H1 (cell line): ENCODE measurements around the gene EYA4. TPM values are rescaled to one million over a fixed set of nuclear protein-coding genes. Genes with fewer than 3 reads are reported as not detected.

Experiments
- CTCF ChIA-PET: fragments of 300-600 bp; sonication (Branson Sonifier 250); formaldehyde crosslinking; loops from one replicate; lab custom pipeline; 2021; ENCODE audit not compliant: partially characterized antibody; lab: Charles Lee
- POLR2A ChIA-PET: fragments of 300-600 bp; sonication (Branson Sonifier 250); formaldehyde crosslinking; loops from one replicate; lab custom pipeline; 2021; ENCODE audit warnings: inconsistent platforms; ENCODE audit not compliant: partially characterized antibody; lab: Charles Lee
- DNase-seq, 2 experiments: peaks; one replicate each; pipeline versions ENCODE4 v3.0.0 to v3.0.0-alpha.2; 2010 to 2022; ENCODE audit warnings: low spot score in 2 of 2, low read depth in 1 of 2, mixed read lengths in 1 of 2
- FAIRE-seq: peaks from 2 replicates; lab custom pipeline; 2011; peaks lifted over from hg19 to GRCh38; lab: Jason Lieb, UNC
- H2AFZ ChIP-seq: 2 replicates; pipeline ENCODE4 v1.8.1; 2012; ENCODE audit warnings: low read length, inconsistent platforms
- H2AK5ac ChIP-seq: 2 replicates; pipeline ENCODE4 v1.6.1; 2013; ENCODE audit warnings: low read depth, low read length
- H2BK120ac ChIP-seq: replicated peaks from 2 replicates; pipeline ENCODE3; 2013; ENCODE audit warnings: low read depth, low read length, inconsistent platforms
- H2BK12ac ChIP-seq: 2 replicates; pipeline ENCODE4 v1.6.1; 2013; ENCODE audit warnings: low read depth, low read length
- H2BK15ac ChIP-seq: 2 replicates; pipeline ENCODE4 v1.6.1; 2013; ENCODE audit warnings: low read length
- H2BK20ac ChIP-seq: 2 replicates; pipeline ENCODE4 v1.6.1; 2013; ENCODE audit warnings: low read length
- H2BK5ac ChIP-seq: 2 replicates; pipeline ENCODE4 v1.6.1; 2013; ENCODE audit warnings: low read depth, low read length
- H3K14ac ChIP-seq: 2 replicates; pipeline ENCODE4 v1.6.1; 2013; ENCODE audit warnings: inconsistent platforms; ENCODE audit not compliant: insufficient read length
- H3K18ac ChIP-seq: 2 replicates; pipeline ENCODE4 v1.6.1; 2013; ENCODE audit warnings: low read length; ENCODE audit errors: extremely low read depth
- H3K23ac ChIP-seq: 2 replicates; pipeline ENCODE4 v1.6.1; 2013; ENCODE audit warnings: inconsistent platforms; ENCODE audit not compliant: insufficient read length
- H3K23me2 ChIP-seq: 2 replicates; pipeline ENCODE4 v1.6.1; 2013; ENCODE audit warnings: low read depth, low read length
- H3K27ac ChIP-seq: 2 replicates; pipeline ENCODE4 v1.6.1; 2011; ENCODE audit warnings: low read depth, low read length, inconsistent platforms
- H3K27me3 ChIP-seq, 4 experiments: replicated peaks in 1 of 4; 1 replicate in 1 of 4; 2 replicates in 3 of 4; pipeline versions ENCODE4 v1.6.1 to v1.8.1; 2011 to 2013; ENCODE audit warnings: low read length in 3 of 4, mild to moderate bottlenecking in 3 of 4, inconsistent platforms in 2 of 4, mixed read lengths in 2 of 4, moderate library complexity in 1 of 4; ENCODE audit not compliant: control insufficient read depth in 3 of 4, insufficient read depth in 3 of 4; ENCODE audit errors: extremely low read depth in 1 of 4
- H3K36me3 ChIP-seq, 4 experiments: 2 replicates each; pipeline versions ENCODE4 v1.6.1 to v1.8.1; 2011 to 2013; ENCODE audit warnings: mild to moderate bottlenecking in 4 of 4, low read length in 3 of 4, moderate library complexity in 2 of 4, control low read depth in 1 of 4, inconsistent platforms in 1 of 4; ENCODE audit not compliant: insufficient read depth in 4 of 4, control insufficient read depth in 2 of 4
- H3K4ac ChIP-seq: replicated peaks from 2 replicates; pipeline ENCODE3; 2013; ENCODE audit warnings: low read length, low read depth, mixed read lengths, inconsistent platforms; ENCODE audit not compliant: insufficient read length
- H3K4me1 ChIP-seq, 4 experiments: replicated peaks in 1 of 4; 1 replicate in 1 of 4; 2 replicates in 3 of 4; pipeline versions ENCODE4 v1.6.1 to v1.8.1; 2011 to 2013; ENCODE audit warnings: low read length in 3 of 4, inconsistent platforms in 2 of 4, mixed read lengths in 1 of 4; ENCODE audit not compliant: insufficient read depth in 4 of 4, control insufficient read depth in 3 of 4
- H3K4me2 ChIP-seq, 2 experiments: 2 replicates each; pipeline versions ENCODE4 v1.6.1 to v1.8.1; 2011 to 2013; ENCODE audit warnings: low read depth in 2 of 2, low read length in 2 of 2, control low read depth in 1 of 2, inconsistent platforms in 1 of 2, mild to moderate bottlenecking in 1 of 2; ENCODE audit not compliant: insufficient read depth in 1 of 2
- H3K4me3 ChIP-seq, 4 experiments: fragments of 200-600, 300-600 bp in 1 of 4; sonication (generic), shearing (Covaris generic), sonication (Bioruptor Twin) in 1 of 4; 2 replicates each; pipeline versions ENCODE4 v1.5.1 to v1.8.1; 2011 to 2016; ENCODE audit warnings: low read length in 4 of 4, low read depth in 3 of 4, control low read depth in 2 of 4, inconsistent platforms in 2 of 4, mild to moderate bottlenecking in 2 of 4, mixed read lengths in 1 of 4, moderate library complexity in 1 of 4; ENCODE audit not compliant: insufficient read depth in 2 of 4; ENCODE audit errors: extremely low read depth in 1 of 4
- H3K56ac ChIP-seq: replicated peaks from 2 replicates; pipeline ENCODE3; 2013; ENCODE audit warnings: low read depth, mild to moderate bottlenecking, mixed read lengths, low read length, inconsistent platforms; ENCODE audit not compliant: insufficient read length
- H3K79me1 ChIP-seq: 2 replicates; pipeline ENCODE4 v1.6.1; 2013; ENCODE audit warnings: low read depth, low read length, control low read depth
- H3K79me2 ChIP-seq, 2 experiments: 2 replicates each; pipeline versions ENCODE4 v1.6.1 to v1.8.1; 2012 to 2013; ENCODE audit warnings: low read length in 2 of 2, mild to moderate bottlenecking in 2 of 2, inconsistent platforms in 1 of 2; ENCODE audit not compliant: insufficient read depth in 2 of 2, control insufficient read depth in 1 of 2
- H3K9ac ChIP-seq, 4 experiments: replicated peaks in 1 of 4; 1 replicate in 1 of 4; 2 replicates in 3 of 4; pipeline versions ENCODE4 v1.6.1 to v1.8.1; 2011 to 2013; ENCODE audit warnings: low read depth in 3 of 4, low read length in 3 of 4, control low read depth in 2 of 4, mild to moderate bottlenecking in 2 of 4, moderate library complexity in 2 of 4, inconsistent platforms in 1 of 4; ENCODE audit errors: extremely low read depth in 1 of 4
- H3K9me3 ChIP-seq, 2 experiments: 2 replicates each; pipeline versions ENCODE4 v1.6.1 to v1.8.1; 2012 to 2013; ENCODE audit warnings: mild to moderate bottlenecking in 2 of 2, moderate library complexity in 2 of 2, control low read depth in 1 of 2, inconsistent platforms in 1 of 2, low read depth in 1 of 2, low read length in 1 of 2, mixed read lengths in 1 of 2; ENCODE audit not compliant: insufficient read depth in 2 of 2
- H4K20me1 ChIP-seq, 2 experiments: replicated peaks in 1 of 2; 2 replicates each; pipeline versions ENCODE3 to v1.8.1; 2011 to 2013; ENCODE audit warnings: inconsistent platforms in 2 of 2, low read length in 2 of 2, mild to moderate bottlenecking in 1 of 2; ENCODE audit not compliant: insufficient read depth in 2 of 2, control insufficient read depth in 1 of 2
- H4K5ac ChIP-seq: 2 replicates; pipeline ENCODE4 v1.6.1; 2013; ENCODE audit warnings: low read length, low read depth, mixed read lengths, inconsistent platforms; ENCODE audit not compliant: insufficient read length
- H4K8ac ChIP-seq: 2 replicates; pipeline ENCODE4 v1.8.0; 2013; ENCODE audit warnings: mild to moderate bottlenecking, moderate library complexity, low read length, inconsistent platforms; ENCODE audit not compliant: insufficient read depth; ENCODE audit errors: extremely low read depth
- H4K91ac ChIP-seq: replicated peaks from 2 replicates; pipeline ENCODE3; 2013; ENCODE audit warnings: low read length, mixed read lengths, inconsistent platforms; ENCODE audit not compliant: insufficient read length
- BRCA1 ChIP-seq: IDR thresholded peaks from 2 replicates; pipeline ENCODE4 v1.6.1; 2012; ENCODE audit warnings: low read depth, low read length, improper control_type of control experiment
- CHD1 ChIP-seq: IDR thresholded peaks from 2 replicates; pipeline ENCODE4 v1.6.1; 2012; ENCODE audit warnings: low read depth, low read length, improper control_type of control experiment
- EGR1 ChIP-seq: IDR thresholded peaks from 2 replicates; pipeline ENCODE4 v1.6.1; 2011; ENCODE audit warnings: low read depth, low read length, borderline replicate concordance
- EZH2 ChIP-seq: fragments of 200-600 bp; sonication (generic); IDR thresholded peaks from 2 replicates; pipeline ENCODE4 v1.7.1; 2012; ENCODE audit warnings: low read depth, mild to moderate bottlenecking, moderate library complexity, low read length, inconsistent platforms; ENCODE audit not compliant: severe bottlenecking
- FOSL1 ChIP-seq: IDR thresholded peaks from 2 replicates; pipeline ENCODE4 v1.6.1; 2011; ENCODE audit warnings: mild to moderate bottlenecking, low read depth, low read length, moderate library complexity; ENCODE audit not compliant: insufficient read depth
- GABPA ChIP-seq: IDR thresholded peaks from 2 replicates; pipeline ENCODE4 v1.6.1; 2011; ENCODE audit warnings: mild to moderate bottlenecking, low read length, moderate library complexity, borderline replicate concordance; ENCODE audit not compliant: insufficient read depth
- JUN ChIP-seq: IDR thresholded peaks from 2 replicates; pipeline ENCODE4 v1.6.1; 2011; ENCODE audit warnings: low read depth, mild to moderate bottlenecking, improper control_type of control experiment, low read length
- PHF8 ChIP-seq: fragments of 200-600 bp; sonication (generic); conservative IDR thresholded peaks from 2 replicates; pipeline ENCODE4 v1.7.1; 2012; ENCODE audit warnings: low read depth, mild to moderate bottlenecking, inconsistent platforms, low read length, moderate library complexity
- RFX5 ChIP-seq: IDR thresholded peaks from 2 replicates; pipeline ENCODE4 v1.6.1; 2011; ENCODE audit warnings: low read depth, low read length, improper control_type of control experiment, borderline replicate concordance
- RNF2 ChIP-seq: fragments of 200-900, 300-1000 bp; sonication (generic); IDR thresholded peaks from 2 replicates; pipeline ENCODE4 v1.7.1; 2016; ENCODE audit warnings: borderline replicate concordance, low read depth, mild to moderate bottlenecking, antibody characterized with exemption, low read length; ENCODE audit not compliant: poor library complexity, severe bottlenecking; ENCODE audit errors: missing control alignments
- SIRT6 ChIP-seq: IDR thresholded peaks from one replicate; pipeline ENCODE4 v1.7.1; 2012; ENCODE audit warnings: low read length, inconsistent platforms
- SP1 ChIP-seq: IDR thresholded peaks from 2 replicates; pipeline ENCODE4 v1.6.1; 2011; ENCODE audit warnings: low read depth, low read length
- TCF12 ChIP-seq: IDR thresholded peaks from 2 replicates; pipeline ENCODE4 v1.6.1; 2011; ENCODE audit warnings: low read depth, mild to moderate bottlenecking, low read length
- TEAD4 ChIP-seq: IDR thresholded peaks from 2 replicates; pipeline ENCODE4 v1.6.1; 2012; ENCODE audit warnings: low read depth, low read length, inconsistent platforms, mixed read lengths
- polyA plus RNA-seq, 7 experiments: library from polyadenylated mRNA; depleted of rRNA in 3 of 7; stranded (reverse) in 5 of 7; unstranded in 2 of 7; fragments of >200 nt in 5 of 7; fragments of 200-250 nt in 2 of 7; gene quantifications; 1 replicate in 5 of 7; 2 replicates in 1 of 7; 4 replicates in 1 of 7; pipeline versions ENCODE4 v1.2.1 to v1.2.3, GENCODE V29; 2011 to 2013; ENCODE audit warnings: missing spikeins in 2 of 7, mixed read lengths in 2 of 7
- total RNA-seq: library from RNA; stranded (reverse); fragmentation: NEBNext Ultra II Directional; extraction: Animal tissue kit (Norgen Biotek cat#: 25700); gene quantifications from 2 replicates; pipeline ENCODE4 v1.2.1, GENCODE V29; 2021
- TF ChIP-seq, protein P1 (sequence below): IDR thresholded peaks from 2 replicates; pipeline ENCODE4 v1.6.1; 2011; ENCODE audit warnings: low read length, improper control_type of control experiment

Gene EYA4
- total and polyA plus RNA-seq, 2 of the 8 experiments (the other 6 are each of a cell fraction or from before 2014, with no cell fraction given), result 0.06 to 0.17 TPM

GRCh38 chr6:133207754-133208153 is 33.4 kb upstream of the EYA4 start:
- Histone ChIP-seq H4K8ac (no peak overlapping the region), H2AK5ac (no peak overlapping the region), H2BK15ac (no peak overlapping the region), H3K18ac (no peak overlapping the region), H3K9ac (no peak overlapping the region), H3K27me3 (no peaks in the 10 kb centered on the region), H3K14ac (no peak overlapping the region), H2AFZ (no peak overlapping the region), H3K23me2 (peaks cover 1% of the 10 kb centered on the region; the same call in 1 of the 2 replicates), H2BK5ac (no peak overlapping the region), H3K9me3 (no peaks in the 10 kb centered on the region), H3K4ac (no peak overlapping the region), H3K36me3 (no peaks in the 10 kb centered on the region), H4K5ac (no peak overlapping the region), H3K4me2 (no peak overlapping the region), H3K4me1 (no peaks in the 10 kb centered on the region; a peak in 1 of 7 replicates), H3K56ac (no peak overlapping the region), H3K4me3 (no peak overlapping the region), H2BK120ac (no peak overlapping the region), H3K79me1 (no peaks in the 10 kb centered on the region), H2BK12ac (no peak overlapping the region), H3K27ac (no peak overlapping the region), H3K23ac (no peak overlapping the region), H4K91ac (no peak overlapping the region), H4K20me1 (no peaks in the 10 kb centered on the region), H3K79me2 (no peaks in the 10 kb centered on the region), H2BK20ac (no peak overlapping the region)
- FAIRE-seq, result no peak
- ChIA-PET POLR2A (no interaction called here), CTCF (interaction anchor here (0.7 to 1.3 kb wide), 5 partner anchors 13 to 361 kb away, joined by 3 read pairs; no protein-coding TSS in a partner anchor)
- DNase-seq, result no peak
- no peak for TF ChIP-seq JUN
- no peak for TF ChIP-seq EGR1
- no peak for TF ChIP-seq SP1
- TF ChIP-seq EZH2, result no peak
- no peak for TF ChIP-seq CHD1
- no peak for TF ChIP-seq GABPA
- no peak for TF ChIP-seq FOSL1
- TF ChIP-seq, protein P1, sequence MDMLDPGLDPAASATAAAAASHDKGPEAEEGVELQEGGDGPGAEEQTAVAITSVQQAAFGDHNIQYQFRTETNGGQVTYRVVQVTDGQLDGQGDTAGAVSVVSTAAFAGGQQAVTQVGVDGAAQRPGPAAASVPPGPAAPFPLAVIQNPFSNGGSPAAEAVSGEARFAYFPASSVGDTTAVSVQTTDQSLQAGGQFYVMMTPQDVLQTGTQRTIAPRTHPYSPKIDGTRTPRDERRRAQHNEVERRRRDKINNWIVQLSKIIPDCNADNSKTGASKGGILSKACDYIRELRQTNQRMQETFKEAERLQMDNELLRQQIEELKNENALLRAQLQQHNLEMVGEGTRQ, result no peak
- no peak for TF ChIP-seq RFX5
- TF ChIP-seq BRCA1, result no peak
- TF ChIP-seq PHF8, result no peak
- TF ChIP-seq SIRT6, result no peak
- TF ChIP-seq TEAD4, result no peak
- TF ChIP-seq RNF2, result no peak
- no peak for TF ChIP-seq TCF12
